ENCODE measurements around the gene SPSB1. TPM values are rescaled to one million over a fixed set of nuclear protein-coding genes. Genes with fewer than 3 reads are reported as not detected.

The SPSB1 gene
- total RNA-seq, 4 donors from 2014 or later = 40.0 to 82.1 (median 52.6) TPM

DNA sequence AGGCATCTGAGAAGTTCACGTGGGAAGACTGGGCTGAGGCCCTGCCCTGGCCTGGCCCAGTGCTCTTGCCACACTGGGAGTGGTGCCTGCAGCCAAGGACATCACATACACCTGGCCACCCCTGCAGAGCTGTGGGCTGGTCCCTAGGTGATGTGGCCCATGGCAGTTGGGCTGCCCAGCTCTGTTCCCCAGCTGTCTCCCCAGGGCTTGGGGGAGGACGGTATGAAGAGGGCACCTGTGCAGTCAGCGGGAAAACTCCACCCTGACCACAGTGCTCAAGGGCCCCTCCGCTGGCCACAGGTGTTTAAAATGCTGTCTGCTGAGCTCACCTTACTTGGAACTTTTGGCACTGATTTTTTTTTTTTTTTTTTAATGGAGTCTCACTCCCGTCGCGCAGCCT is 126.2 kb downstream of the SPSB1 start:
- 84% methylated on average over 6 of the region's 7 CpGs; no CpG with 5 or more reads in 1 of the 2 donors for WGBS, 2 donors (ENCODE audit: low coverage in 1 of 2)
- H3K27me3 ChIP-seq = no peaks in the 10 kb centered on the region

More for the DNA sequence above, 126.2 kb downstream of the SPSB1 start:
- peaks cover under 1 to 7% (median under 1%) of the 10 kb centered on the region in 4 donors for H3K4me1 ChIP-seq
- intact Hi-C loops (cut with DNase I; ENCODE audit: low total_unique reads) (no loop called here), in situ Hi-C loops (cut with MboI; ENCODE audit: low pct_ligation_motif_present in 1 of 4, low pct_unique_long_range_greater_than_20kb in 1 of 4, low sequenced_read_pairs in 3 of 4) (no loop called here)
- no peak for TF ChIP-seq POLR2AphosphoS5 (IDR thresholded peaks at IDR 0.05)
- no peak overlapping the region for H3K4me3 ChIP-seq
- no peaks in the 10 kb centered on the region for H3K36me3 ChIP-seq
- DNase-seq = no peak
- no peaks in the 10 kb centered on the region for H3K9me3 ChIP-seq
- no peak overlapping the region for H3K27ac ChIP-seq

Other genes starting within 250 kb of the SPSB1 start
- gene SLC2A5, start 223.3 kb upstream of the SPSB1 start, total RNA-seq = 10 to 100 TPM in 2 of 4 donors, 1 to 10 TPM in 2; 5.9 to 21.3 (median 13.3) TPM
- 10 to 100 TPM in 2 of 4 donors, 1 to 10 TPM in 2; 6.4 to 14.3 (median 9.8) TPM for gene GPR157, start 163.8 kb upstream of the SPSB1 start, total RNA-seq
- 10 to 100 TPM; 24.1 to 49.4 (median 26.7) TPM for gene H6PD, start 58.1 kb upstream of the SPSB1 start, total RNA-seq
- 10 to 100 TPM in 1 of 4 donors, 1 to 10 TPM in 3; 4.9 to 12.5 (median 6.6) TPM for gene SLC25A33, start 246.6 kb downstream of the SPSB1 start, total RNA-seq